ENCODE data around the gene EIF2D.

GRCh38 chr1:206612129-206612876, at the start of gene EIF2D:
- TF ChIP-seq CTCF (conservative IDR thresholded peaks at IDR 0.05; ENCODE audit: low read depth, low read length) (peak; percentile 98), EZH2 (IDR thresholded peaks at IDR 0.05; ENCODE audit: low read length, unreplicated experiment) (no peak), EZH2phosphoT487 (IDR thresholded peaks at IDR 0.05; ENCODE audit: borderline replicate concordance, low read length) (no peak)

Measured in PC-3 (cell line).